22Rv1 (cell line): Measurements from ENCODE around the gene DDX11.

Experiments
- ZFX ChIP-seq: fragments of 450-650 bp; IDR thresholded peaks from 2 replicates; pipeline ENCODE4 v1.6.1; 2017; ENCODE audit warnings: antibody characterized with exemption, borderline replicate concordance
- TF ChIP-seq, protein P1 (sequence below): fragments of 450-650 bp; IDR thresholded peaks from 2 replicates; pipeline ENCODE4 v1.5.1; 2017; ENCODE audit warnings: mild to moderate bottlenecking

DNA sequence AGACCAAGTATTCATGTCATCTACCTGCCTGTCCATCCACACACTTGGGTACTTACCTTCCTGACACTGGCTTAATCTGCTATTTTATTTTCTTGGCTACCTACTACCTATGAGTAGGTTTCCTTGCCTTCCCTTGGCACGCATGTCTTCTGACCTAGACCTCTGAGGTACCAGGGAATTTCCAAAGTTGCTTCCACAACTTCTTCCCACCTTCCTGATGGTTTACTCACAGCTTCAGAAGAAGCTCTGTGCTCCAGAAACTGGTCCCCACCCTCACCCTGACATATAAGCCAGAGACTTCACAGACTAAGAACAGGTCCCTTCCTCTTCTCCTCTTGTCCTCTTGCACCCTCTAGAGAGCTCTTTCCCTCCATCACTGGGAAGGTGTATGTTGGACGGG lies 35.7 kb upstream of the DDX11 start:
- TF ChIP-seq, protein P1, sequence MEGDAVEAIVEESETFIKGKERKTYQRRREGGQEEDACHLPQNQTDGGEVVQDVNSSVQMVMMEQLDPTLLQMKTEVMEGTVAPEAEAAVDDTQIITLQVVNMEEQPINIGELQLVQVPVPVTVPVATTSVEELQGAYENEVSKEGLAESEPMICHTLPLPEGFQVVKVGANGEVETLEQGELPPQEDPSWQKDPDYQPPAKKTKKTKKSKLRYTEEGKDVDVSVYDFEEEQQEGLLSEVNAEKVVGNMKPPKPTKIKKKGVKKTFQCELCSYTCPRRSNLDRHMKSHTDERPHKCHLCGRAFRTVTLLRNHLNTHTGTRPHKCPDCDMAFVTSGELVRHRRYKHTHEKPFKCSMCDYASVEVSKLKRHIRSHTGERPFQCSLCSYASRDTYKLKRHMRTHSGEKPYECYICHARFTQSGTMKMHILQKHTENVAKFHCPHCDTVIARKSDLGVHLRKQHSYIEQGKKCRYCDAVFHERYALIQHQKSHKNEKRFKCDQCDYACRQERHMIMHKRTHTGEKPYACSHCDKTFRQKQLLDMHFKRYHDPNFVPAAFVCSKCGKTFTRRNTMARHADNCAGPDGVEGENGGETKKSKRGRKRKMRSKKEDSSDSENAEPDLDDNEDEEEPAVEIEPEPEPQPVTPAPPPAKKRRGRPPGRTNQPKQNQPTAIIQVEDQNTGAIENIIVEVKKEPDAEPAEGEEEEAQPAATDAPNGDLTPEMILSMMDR = no peak
- TF ChIP-seq ZFX = no peak
